Activated T-cell treated with anti-CD3 and anti-CD28 coated beads, Interleukin-2, amount 50 U/mL, for 48 hours (primary cell): ENCODE results near the gene MATN4.

Experiments used
- DNase-seq, 2 experiments: peaks; one replicate each; pipeline ENCODE4 v3.0.0-alpha.2; 2020

MATN4 gene

DNA sequence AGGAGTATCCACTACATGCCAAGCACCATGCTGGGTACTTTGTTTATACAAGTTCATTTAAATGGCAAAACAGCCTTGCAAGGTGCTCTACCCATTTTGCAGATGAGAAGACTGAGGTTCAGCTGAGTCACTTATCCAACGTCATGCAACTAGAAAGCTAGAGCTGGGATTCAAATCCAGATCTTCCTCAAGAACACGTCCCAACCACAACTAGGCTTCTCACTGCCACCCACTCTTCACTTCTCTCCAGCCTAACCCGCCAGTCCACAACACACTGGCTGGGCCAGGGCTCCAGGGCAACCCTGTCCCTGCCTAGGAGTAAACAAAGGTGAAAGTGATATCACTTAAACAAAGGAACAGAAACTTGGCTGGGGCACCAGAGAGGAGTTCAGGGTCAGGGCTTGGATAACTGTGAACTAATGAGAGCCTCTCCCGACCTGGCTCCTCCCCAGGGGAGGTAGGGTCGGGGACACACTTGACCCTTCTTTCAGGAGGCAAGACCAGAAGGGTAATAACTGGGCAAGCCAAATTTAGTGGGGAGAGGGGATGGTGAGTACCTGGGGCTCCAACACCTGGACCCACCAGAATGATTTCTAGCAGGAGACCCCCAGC, 32.2 kb upstream of the MATN4 start:
- no peak for DNase-seq

- no peak for DNase-seq
These were observed 31.7 kb upstream of the MATN4 start for GRCh38 chr20:45339799-45340198.

GRCh38 chr20:45339084-45339483, 31.0 kb upstream of the MATN4 start:
- DNase-seq: no peak

GRCh38 chr20:45338121-45339030, 30.3 kb upstream of the MATN4 start:
- no peak for DNase-seq

GRCh38 chr20:45337367-45338120, 29.4 kb upstream of the MATN4 start:
- no peak for DNase-seq

DNA sequence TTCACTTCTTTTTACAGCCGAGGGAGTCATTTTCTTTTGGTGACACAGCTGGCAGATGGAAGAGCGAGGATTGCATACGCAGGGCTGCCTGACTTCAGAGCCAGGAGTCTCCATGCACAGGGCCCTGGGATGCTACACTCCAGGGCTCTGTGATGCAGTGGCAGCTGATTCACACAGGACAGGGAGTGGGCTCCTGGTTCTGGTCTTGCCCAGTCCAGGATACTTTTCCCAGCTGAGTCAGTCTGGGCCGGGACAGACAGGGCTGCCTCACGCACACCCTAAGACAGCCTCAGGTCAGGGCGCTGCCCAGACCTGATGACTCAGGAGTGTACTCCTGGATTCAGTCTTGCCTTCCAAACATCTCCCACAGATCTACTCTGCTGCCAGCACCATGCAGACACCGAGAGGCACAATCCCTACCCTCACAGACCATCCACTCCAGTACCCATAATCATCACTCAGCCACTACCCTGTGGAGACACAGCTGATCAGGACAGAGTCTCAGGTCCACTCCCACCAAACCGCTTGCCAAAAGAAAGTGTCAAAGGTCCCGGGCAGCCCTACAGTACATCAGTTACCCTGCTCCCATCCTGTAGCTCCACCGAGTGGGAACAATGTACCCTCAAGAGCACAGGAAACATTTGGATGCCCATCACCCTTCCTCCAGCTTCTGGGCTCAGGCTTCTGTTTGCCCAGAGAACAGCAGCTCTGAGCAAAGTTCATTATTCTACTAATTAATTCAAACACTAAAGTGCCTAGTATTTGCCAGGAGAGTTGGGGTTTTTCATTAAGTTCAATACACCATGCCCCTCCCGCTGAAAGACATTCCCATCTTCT, 28.6 kb upstream of the MATN4 start:
- DNase-seq: no peak

- no peak for DNase-seq
These were observed 22.4 kb upstream of the MATN4 start for GRCh38 chr20:45330476-45330875.

- DNase-seq: no peak
These were observed 21.6 kb upstream of the MATN4 start for GRCh38 chr20:45329497-45330319.

DNA sequence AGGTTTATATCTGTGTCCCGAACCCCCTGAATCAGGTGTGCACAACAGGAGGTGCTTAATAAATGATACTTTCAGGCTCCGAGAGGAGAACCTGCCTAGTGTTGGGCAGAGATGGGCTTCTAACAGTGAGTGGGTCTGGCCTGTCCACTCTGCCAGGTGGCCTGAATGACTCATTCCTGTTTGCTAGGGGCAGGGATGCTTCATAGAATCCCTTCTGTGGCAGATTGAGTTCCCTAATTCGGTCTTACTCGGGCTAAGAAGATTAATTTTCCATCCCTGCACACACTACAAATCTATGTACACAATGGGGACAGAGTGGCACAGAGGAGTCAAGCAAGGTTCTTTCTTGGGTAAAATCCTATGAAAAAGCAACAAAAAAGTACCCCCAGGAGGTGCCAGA, 20.4 kb upstream of the MATN4 start:
- DNase-seq: no peak

- no peak for DNase-seq
These were observed 17.3 kb upstream of the MATN4 start for GRCh38 chr20:45325371-45325770.

GRCh38 chr20:45323731-45324130, 15.6 kb upstream of the MATN4 start:
- no peak for DNase-seq

DNA sequence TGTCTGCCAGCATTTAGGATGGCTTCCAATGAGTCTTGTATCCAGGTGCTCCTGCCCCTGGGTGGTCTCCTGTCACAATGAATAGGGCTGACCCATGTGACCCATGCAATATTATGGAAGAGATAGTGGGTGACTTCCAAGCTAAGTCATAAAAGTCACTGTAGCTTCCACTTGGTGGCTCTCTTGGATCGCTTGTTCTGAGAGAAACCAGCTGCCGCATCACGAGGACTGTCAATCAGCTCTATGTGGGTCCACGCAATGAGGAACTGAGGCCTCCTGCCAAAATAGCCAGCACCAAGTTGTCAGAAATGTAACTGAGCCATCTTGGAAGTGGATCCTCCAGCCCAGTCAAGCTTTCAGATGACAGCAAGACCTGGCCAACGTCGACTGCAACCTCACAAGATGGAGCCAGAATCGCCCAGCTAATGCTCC, 14.9 kb upstream of the MATN4 start:
- DNase-seq: no peak

DNA sequence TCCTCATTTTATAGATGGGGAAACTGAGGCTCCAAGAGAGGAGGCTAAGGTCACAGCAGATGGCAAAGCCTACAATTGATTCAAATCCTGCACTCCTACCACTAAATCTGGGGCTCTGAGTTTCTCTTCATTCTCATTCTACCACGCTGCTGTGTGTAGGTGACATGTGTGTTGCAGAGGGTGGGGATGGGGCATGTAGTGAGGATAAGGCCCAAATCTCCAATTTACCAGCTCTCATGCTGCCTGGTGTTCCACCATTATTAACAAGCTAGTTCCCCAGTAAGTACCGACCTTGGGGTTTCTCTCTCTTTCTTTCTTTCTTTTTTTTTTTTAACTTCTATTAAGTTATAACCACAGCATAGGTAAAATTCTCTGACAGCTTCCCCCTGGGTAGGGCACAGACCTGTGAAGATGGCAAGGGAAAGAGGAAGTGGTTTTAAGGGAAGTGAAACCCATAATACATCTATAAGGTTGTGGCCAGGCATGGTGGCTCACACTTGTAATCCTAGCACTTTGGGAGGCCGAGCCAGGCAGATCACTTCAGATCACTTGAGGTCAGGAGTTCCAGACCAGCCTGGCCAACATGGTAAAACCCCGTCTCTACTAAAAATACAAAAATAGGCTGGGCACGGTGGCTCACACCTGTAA, 13.0 kb upstream of the MATN4 start:
- DNase-seq: no peak

DNA sequence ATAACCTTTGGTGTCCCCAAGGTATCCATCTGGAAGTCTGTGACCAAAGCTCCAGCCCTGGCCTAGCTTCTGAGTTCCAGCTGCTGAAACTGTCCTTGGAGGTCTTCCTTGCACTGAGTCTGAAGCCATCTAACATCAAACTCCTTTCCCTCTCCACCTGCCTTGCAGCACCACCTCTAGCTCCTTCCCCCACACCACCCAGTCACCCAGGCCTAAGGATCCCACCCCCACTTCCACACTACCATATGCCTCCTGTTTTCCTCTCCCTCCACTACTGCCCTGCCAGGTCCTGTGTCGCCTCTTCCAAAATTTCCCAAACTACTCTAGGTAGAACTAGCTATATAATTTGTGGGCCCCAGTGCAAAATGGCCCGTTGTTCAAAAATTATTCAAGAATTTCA, 10.8 kb upstream of the MATN4 start:
- no peak for DNase-seq

DNA sequence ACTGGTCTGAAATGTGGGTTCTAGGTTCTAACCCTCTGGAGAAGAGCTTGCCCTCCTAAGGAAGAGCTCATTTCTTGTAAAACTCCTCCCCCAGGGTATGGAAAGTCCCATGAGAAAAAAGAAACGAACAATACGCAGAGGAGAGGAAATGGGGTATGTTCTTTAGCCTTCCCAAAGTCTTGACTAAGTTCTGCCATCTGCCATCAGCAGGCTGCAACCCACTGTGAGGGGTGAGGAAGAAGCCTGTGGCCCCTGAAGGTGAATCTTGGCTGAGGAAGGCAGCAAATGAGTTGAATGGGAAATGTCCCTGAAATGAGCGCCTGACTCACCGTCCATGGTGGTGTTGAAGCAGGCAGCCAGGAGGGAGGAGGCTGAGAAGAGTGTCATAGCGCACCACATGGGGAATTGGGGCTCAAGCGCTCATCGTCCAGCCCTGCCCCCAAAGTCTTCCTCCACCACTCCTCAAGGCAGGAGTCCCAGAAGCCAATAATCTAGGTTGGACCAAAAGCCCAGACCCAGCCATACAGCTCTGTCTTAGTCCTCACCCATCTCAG, 10.4 kb upstream of the MATN4 start:
- DNase-seq: no peak

- no peak for DNase-seq
These were observed 9.7 kb upstream of the MATN4 start for GRCh38 chr20:45317826-45318225.

GRCh38 chr20:45316150-45317080, 8.3 kb upstream of the MATN4 start:
- no peak for DNase-seq

DNA sequence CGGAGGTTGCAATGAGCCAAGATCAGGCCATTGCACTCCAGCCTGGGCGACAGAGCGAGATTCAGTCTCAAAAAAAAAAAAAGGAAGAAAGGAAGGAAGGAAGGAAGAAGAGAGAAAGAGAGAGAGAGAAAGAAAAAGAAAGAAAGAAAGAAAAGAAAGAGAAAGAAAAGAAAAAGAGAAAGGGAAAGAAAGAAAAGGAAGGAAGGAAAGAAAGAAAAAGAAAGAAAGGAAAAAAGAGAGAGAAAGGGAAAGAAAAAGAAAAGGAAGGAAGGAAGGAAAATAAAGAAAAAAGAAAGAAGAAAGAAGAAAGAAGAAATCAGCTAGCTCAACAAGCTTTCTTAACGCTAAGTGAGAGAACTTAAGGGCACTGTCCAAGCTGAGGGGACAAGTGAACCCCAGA, 7.6 kb upstream of the MATN4 start:
- DNase-seq: no peak

GRCh38 chr20:45313943-45314342, 5.8 kb upstream of the MATN4 start:
- DNase-seq: no peak
